Measurements from ENCODE around the gene PTH1R. TPM values are rescaled to one million over a fixed set of nuclear protein-coding genes. Genes with fewer than 3 reads are reported as not detected.

PTH1R gene
- total RNA-seq, 1 donor from 2014 or later = 14.5 TPM

DNA sequence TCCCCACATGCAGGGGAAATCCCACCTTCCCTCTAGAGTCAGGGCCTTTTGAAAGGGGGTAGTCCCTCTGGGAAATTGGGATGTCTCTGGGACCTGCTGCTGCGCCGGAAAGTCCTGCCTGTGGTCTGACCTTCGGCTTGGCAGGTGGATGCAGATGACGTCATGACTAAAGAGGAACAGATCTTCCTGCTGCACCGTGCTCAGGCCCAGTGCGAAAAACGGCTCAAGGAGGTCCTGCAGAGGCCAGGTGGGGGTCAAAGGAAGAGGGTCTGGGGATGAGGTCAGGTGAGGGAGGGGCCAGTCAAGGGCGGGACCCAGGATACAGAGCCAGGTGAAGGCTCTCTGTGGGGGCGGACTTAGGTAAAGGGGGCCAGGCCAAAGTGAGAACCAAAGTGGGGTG lies 16.2 kb downstream of the PTH1R start:
- intact Hi-C loops (cut with DNase I) = loop anchor here (10.0 kb wide), 1 partner anchor 189 kb away; the partner anchor contains the start of gene TMIE
- TF ChIP-seq, protein P1, sequence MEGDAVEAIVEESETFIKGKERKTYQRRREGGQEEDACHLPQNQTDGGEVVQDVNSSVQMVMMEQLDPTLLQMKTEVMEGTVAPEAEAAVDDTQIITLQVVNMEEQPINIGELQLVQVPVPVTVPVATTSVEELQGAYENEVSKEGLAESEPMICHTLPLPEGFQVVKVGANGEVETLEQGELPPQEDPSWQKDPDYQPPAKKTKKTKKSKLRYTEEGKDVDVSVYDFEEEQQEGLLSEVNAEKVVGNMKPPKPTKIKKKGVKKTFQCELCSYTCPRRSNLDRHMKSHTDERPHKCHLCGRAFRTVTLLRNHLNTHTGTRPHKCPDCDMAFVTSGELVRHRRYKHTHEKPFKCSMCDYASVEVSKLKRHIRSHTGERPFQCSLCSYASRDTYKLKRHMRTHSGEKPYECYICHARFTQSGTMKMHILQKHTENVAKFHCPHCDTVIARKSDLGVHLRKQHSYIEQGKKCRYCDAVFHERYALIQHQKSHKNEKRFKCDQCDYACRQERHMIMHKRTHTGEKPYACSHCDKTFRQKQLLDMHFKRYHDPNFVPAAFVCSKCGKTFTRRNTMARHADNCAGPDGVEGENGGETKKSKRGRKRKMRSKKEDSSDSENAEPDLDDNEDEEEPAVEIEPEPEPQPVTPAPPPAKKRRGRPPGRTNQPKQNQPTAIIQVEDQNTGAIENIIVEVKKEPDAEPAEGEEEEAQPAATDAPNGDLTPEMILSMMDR (IDR thresholded peaks at IDR 0.05) = no peak
- Histone ChIP-seq H3K4me1 (peaks cover 29% of the 10 kb centered on the region), H3K27ac (no peak overlapping the region), H3K4me3 (no peak overlapping the region), H3K27me3 (ENCODE audit: low read depth) (peaks cover 17% of the 10 kb centered on the region), H3K36me3 (no peaks in the 10 kb centered on the region), H3K9me3 (no peaks in the 10 kb centered on the region)
- DNase-seq (peak; percentile 35), ATAC-seq (no peak)

DNA sequence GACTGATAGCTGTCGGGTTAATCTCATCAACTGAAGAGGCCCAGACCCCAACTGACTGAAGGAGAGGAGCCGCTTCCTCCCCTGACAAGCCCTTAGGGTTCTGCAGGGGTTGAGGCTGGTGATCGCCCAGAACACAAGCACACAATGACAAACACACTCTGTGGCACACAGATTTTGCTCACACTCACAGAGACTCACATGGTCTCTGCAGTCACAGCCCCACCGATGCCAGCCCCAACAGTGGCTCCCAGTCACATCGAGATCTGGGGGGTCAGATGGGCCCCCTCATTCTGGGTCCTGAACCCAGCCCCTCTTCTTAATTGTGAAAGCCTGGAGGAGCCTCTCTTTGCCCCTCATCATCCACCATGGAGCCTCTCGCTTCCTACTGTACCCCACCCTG lies 16.7 kb downstream of the PTH1R start:
- intact Hi-C loops (cut with DNase I) = loop anchor here (10.0 kb wide), 1 partner anchor 189 kb away; the partner anchor contains the start of gene TMIE
- Histone ChIP-seq H3K9me3 (no peaks in the 10 kb centered on the region), H3K27ac (no peak overlapping the region), H3K4me3 (no peak overlapping the region), H3K4me1 (peaks cover 33% of the 10 kb centered on the region), H3K27me3 (ENCODE audit: low read depth) (peaks cover 22% of the 10 kb centered on the region), H3K36me3 (no peaks in the 10 kb centered on the region)
- DNase-seq (peak; percentile 21), ATAC-seq (no peak)
- TF ChIP-seq, protein P1 (IDR thresholded peaks at IDR 0.05) = no peak

DNA sequence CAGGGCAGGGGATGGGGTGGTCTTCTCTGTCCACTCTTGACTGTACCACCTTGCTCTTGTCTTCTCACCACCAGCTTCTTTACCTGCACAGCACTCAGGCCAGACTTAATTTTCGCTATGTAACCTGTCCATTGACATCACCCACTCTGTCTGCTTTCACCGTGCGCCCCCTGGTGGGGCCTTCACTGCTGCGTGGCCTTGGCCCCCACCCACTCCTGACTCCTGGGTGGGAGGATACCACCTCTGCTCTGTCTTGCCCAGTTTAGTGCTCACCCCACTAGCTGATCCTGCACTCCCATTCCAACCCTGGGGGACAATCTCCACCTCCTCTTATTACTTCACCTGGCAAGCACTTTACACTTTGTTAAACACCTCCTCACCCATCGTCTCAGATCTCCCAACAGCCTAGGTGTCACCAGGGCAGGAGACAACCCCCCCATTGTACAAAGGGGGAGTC lies 17.7 kb downstream of the PTH1R start:
- DNase-seq (peak; percentile 82), ATAC-seq (peak; percentile 48 to 66)
- TF ChIP-seq, protein P1 (IDR thresholded peaks at IDR 0.05) = peak; percentile 89
- H3K4me3 ChIP-seq = no peak overlapping the region
- H3K36me3 ChIP-seq = no peaks in the 10 kb centered on the region
- peaks cover 30% of the 10 kb centered on the region for H3K4me1 ChIP-seq
- intact Hi-C loops (cut with DNase I) = loop anchor here (10.0 kb wide), 1 partner anchor 190 kb away; the partner anchor contains the start of gene TMIE
- no peaks in the 10 kb centered on the region for H3K9me3 ChIP-seq
- H3K27ac ChIP-seq = no peak overlapping the region
- peaks cover 28% of the 10 kb centered on the region for H3K27me3 ChIP-seq (ENCODE audit: low read depth)

DNA sequence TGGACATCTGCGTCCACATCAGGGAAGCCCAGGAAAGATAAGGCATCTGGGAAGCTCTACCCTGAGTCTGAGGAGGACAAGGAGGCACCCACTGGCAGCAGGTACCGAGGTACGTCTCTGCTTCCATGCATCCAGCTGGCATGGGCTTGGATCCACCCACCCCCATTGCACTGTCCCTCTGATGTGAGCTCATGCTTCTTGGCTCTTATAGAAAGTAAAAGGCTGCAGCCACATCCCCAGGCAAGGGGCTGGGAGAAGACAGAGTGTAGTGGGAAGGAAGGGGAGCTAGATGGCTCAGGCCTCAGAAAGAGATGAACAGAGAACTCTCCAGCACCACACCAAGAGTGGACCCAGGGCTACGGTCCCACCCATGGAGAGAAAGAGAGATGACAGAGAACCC lies 18.2 kb downstream of the PTH1R start:
- intact Hi-C loops (cut with DNase I) = loop anchor here (10.0 kb wide), 1 partner anchor 191 kb away; the partner anchor contains the start of gene TMIE
- Histone ChIP-seq H3K27ac (no peak overlapping the region), H3K36me3 (no peaks in the 10 kb centered on the region), H3K27me3 (ENCODE audit: low read depth) (peaks cover 28% of the 10 kb centered on the region), H3K4me3 (no peak overlapping the region), H3K9me3 (no peaks in the 10 kb centered on the region), H3K4me1 (peaks cover 30% of the 10 kb centered on the region)
- TF ChIP-seq, protein P1 (IDR thresholded peaks at IDR 0.05) = no peak
- DNase-seq (peak; percentile 14), ATAC-seq (no peak)

DNA sequence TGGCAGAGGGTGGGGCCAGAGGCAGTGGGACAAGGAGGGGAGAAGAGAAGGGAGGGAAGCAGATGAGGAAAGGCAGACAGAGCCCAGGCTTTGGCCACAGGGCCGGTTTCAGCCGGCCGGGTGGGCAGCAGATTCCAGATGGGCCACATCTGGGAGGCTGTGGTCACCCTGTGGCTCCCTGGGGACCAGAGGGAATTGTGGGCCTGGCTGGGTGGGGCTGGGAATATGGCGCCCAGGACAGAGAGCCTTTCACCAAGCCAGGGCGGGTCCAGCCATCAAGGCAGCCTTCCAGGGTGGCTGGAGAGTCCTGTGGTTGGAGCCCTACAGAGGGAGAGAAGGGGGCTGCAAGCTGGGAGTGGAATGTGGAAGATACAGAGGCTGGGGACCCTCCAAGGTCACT lies 18.9 kb downstream of the PTH1R start:
- H3K4me1 ChIP-seq = peaks cover 30% of the 10 kb centered on the region
- TF ChIP-seq, protein P1 (IDR thresholded peaks at IDR 0.05) = no peak
- ATAC-seq (no peak), DNase-seq (peak; percentile 19)
- H3K27ac ChIP-seq = no peak overlapping the region
- peaks cover 23% of the 10 kb centered on the region for H3K27me3 ChIP-seq (ENCODE audit: low read depth)
- no peaks in the 10 kb centered on the region for H3K9me3 ChIP-seq
- intact Hi-C loops (cut with DNase I) = loop anchor here (10.0 kb wide), 1 partner anchor 192 kb away; the partner anchor contains the start of gene TMIE
- no peaks in the 10 kb centered on the region for H3K36me3 ChIP-seq
- H3K4me3 ChIP-seq = no peak overlapping the region
